Bronchus fibroblast of lung (primary cell): ENCODE data around the gene C22orf42. TPM values are rescaled to one million over a fixed set of nuclear protein-coding genes. Genes with fewer than 3 reads are reported as not detected.

ENCODE experiments used
- total RNA-seq: library from RNA; depleted of rRNA; stranded (reverse); fragments of >200 nt; gene quantifications from 2 replicates; pipeline ENCODE4 v1.2.3, GENCODE V29; 2015

C22orf42 gene, protein sequence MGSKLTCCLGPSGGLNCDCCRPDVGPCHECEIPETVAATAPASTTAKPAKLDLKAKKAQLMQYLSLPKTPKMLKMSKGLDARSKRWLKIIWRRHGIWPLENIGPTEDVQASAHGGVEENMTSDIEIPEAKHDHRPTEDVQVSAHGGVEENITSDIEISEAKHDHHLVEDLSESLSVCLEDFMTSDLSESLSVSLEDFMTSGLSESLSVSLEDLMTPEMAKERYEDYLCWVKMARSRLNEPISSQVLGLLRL
- total RNA-seq = not detected in 2 replicates

GRCh38 chr22:32158712-32159533, at the start of gene C22orf42:
Gene C22orf42 (minus strand): TSS chr22:32159303. CDS start chr22:32159215, 88 bp downstream.

DNA sequence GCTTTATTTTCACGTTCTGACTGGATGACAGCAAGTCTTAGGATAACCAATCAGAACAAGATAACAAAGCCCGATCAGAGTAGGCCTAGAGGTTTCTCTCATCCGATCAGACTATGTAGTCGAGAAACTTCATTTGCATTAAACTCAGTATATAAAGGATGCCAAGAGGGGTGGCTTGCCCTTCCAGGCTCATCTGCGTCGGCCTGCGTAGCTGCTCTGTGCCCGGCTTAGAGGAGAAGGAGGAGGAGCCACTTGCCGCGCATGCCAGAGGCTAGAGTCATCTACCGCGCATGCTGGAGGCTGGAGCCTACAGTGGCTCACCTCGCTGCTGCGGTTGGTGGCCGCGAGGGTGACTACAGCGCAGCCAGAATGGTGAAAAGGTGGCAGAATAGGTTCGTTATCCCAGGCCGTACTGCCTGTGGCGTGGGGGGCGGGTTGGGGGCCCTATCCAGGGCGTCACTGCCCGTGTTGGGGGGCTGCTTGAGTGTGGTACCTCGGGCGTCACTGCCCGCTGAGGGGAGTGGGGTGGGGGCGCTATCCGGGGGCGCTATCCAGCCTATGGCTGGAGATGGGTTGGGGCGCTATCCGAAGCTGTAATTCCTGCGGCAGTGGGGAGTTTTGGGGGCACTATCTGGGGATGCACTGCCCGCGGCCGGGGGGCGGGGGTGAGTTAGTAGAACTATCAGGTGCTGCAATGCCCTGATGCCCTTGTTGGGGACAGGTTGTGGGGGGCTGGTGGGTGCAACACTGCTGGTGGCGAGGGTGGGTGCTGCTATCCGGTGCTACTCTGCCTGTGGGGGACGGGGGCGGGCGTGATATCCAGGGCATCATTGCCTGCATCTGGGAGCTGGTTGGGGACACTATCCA, 46.0 kb upstream of the C22orf42 start, which contains the start of gene RFPL2:
Gene RFPL2, minus strand, starts transcription at position 218 of the 867 bp plus-strand sequence. CDS start 2,622 bp downstream, outside the sequence.

Other genes starting within 250 kb of the C22orf42 start
- gene YWHAH, start 214.8 kb downstream of the C22orf42 start, total RNA-seq = 160 and 169 TPM in 2 replicates
- gene SLC5A1, start 116.0 kb downstream of the C22orf42 start, total RNA-seq = not detected in 2 replicates
- gene RFPL2, start 45.8 kb upstream of the C22orf42 start, total RNA-seq = not detected in 2 replicates
- 0.15 TPM in 1 of 2 replicates, not detected in the other for gene SLC5A4, start 96.0 kb upstream of the C22orf42 start, total RNA-seq
- not detected in 2 replicates for gene RFPL3, start 198.6 kb upstream of the C22orf42 start, total RNA-seq